CD4-positive, alpha-beta T cell (primary cell): ENCODE measurements around the gene ZDHHC20. TPM values are rescaled to one million over a fixed set of nuclear protein-coding genes. Genes with fewer than 3 reads are reported as not detected.

Experiments used
- ATAC-seq: fragments of 200-7000 bp; cut with Tn5 transposase; one replicate; pipeline ENCODE4 v1.10.0; 2022; ENCODE audit warnings: mild to moderate bottlenecking; ENCODE audit not compliant: poor library complexity
- CTCF ChIA-PET: fragments of 350-600 bp; sonication (Branson Sonifier 250); formaldehyde crosslinking; loops from one replicate; lab custom pipeline; 2021; ENCODE audit warnings: antibody characterized with exemption, inconsistent platforms; lab: Charles Lee
- POLR2A ChIA-PET: fragments of 350-600 bp; sonication (Branson Sonifier 250); formaldehyde crosslinking; loops from one replicate; lab custom pipeline; 2021; ENCODE audit warnings: antibody characterized with exemption, inconsistent platforms; lab: Charles Lee
- DNase-seq, 14 experiments: peaks; one replicate each; pipeline ENCODE4 v3.0.0-alpha.2; 2013 to 2020; ENCODE audit warnings: mixed read lengths in 2 of 14
- H3K27ac ChIP-seq, 2 donors: one replicate each; pipeline versions ENCODE4 v1.5.1 to v1.7.0; 2013; ENCODE audit warnings: low read length in 2 of 2, low read depth in 1 of 2, mild to moderate bottlenecking in 1 of 2
- H3K27me3 ChIP-seq, 2 experiments: 1 replicate in 1 of 2; 2 replicates in 1 of 2; pipeline versions ENCODE4 v1.6.1 to v1.7.0; 2013; ENCODE audit warnings: low read length in 2 of 2, control low read depth in 1 of 2, mild to moderate bottlenecking in 1 of 2, moderate library complexity in 1 of 2; ENCODE audit not compliant: insufficient read depth in 2 of 2, control insufficient read depth in 1 of 2
- H3K36me3 ChIP-seq: one replicate; pipeline ENCODE4 v1.6.1; 2013; ENCODE audit warnings: low read length, control low read depth; ENCODE audit not compliant: insufficient read depth
- H3K4me1 ChIP-seq: one replicate; pipeline ENCODE4 v1.6.1; 2013; ENCODE audit warnings: low read length, control low read depth; ENCODE audit not compliant: insufficient read depth
- H3K4me3 ChIP-seq: one replicate; pipeline ENCODE4 v1.5.1; 2013; ENCODE audit warnings: mild to moderate bottlenecking, low read length, moderate library complexity
- H3K9me3 ChIP-seq, 2 experiments: 1 replicate in 1 of 2; 2 replicates in 1 of 2; pipeline versions ENCODE4 v1.6.1 to v1.7.0; 2013; ENCODE audit warnings: low read length in 2 of 2, mild to moderate bottlenecking in 2 of 2, control low read depth in 1 of 2, moderate library complexity in 1 of 2; ENCODE audit not compliant: control insufficient read depth in 1 of 2, insufficient read depth in 1 of 2
- H3K27ac Mint-ChIP-seq: one replicate; pipeline ENCODE4 v1.8.0; 2020; ENCODE audit warnings: mixed read lengths
- H3K27me3 Mint-ChIP-seq: one replicate; pipeline ENCODE4 v1.8.0; 2021; ENCODE audit warnings: mixed read lengths
- H3K36me3 Mint-ChIP-seq: one replicate; pipeline ENCODE4 v1.8.0; 2021; ENCODE audit warnings: low read depth, mixed read lengths
- H3K4me1 Mint-ChIP-seq: one replicate; pipeline ENCODE4 v1.8.0; 2021; ENCODE audit warnings: low read depth, mixed read lengths
- H3K4me3 Mint-ChIP-seq: one replicate; pipeline ENCODE4 v1.8.0; 2020; ENCODE audit warnings: mild to moderate bottlenecking, mixed read lengths
- H3K9me3 Mint-ChIP-seq: one replicate; pipeline ENCODE4 v1.8.0; 2020; ENCODE audit warnings: mixed read lengths
- CTCF ChIP-seq: fragments of 200-600 bp; IDR thresholded peaks from one replicate; pipeline ENCODE4 v1.8.0; 2022; ENCODE audit warnings: antibody characterized with exemption, mild to moderate bottlenecking
- intact Hi-C, 2 experiments: fragments of 100-400 bp; cut with DNase I in 1 of 2; cut with micrococcal nuclease in 1 of 2; formaldehyde crosslinking; loops; one replicate each; pipeline versions ENCODE4 v1.15.1 to v1.9.0; 2023 to 2025; cut with DNase I, micrococcal nuclease
- total RNA-seq, 174 experiments: library from RNA in 2 of 174; stranded (reverse) in 2 of 174; gene quantifications; one replicate each; pipeline ENCODE4 v1.2.3 and lab custom pipeline; 2021 to 2026

Gene ZDHHC20
- total RNA-seq, 2 experiments from 2014 or later, result 62.8 to 65.1 TPM

- Histone ChIP-seq H3K27me3 (no peaks in the 10 kb centered on the region), H3K4me3 (no peak overlapping the region), H3K36me3 (no peaks in the 10 kb centered on the region), H3K4me1 (peaks cover 6% of the 10 kb centered on the region), H3K9me3 (peaks cover 0 to 4% of the 10 kb centered on the region in 2 experiments), H3K27ac (no peak overlapping the region)
- Mint-ChIP-seq H3K27ac (no peak overlapping the region), H3K9me3 (no peaks in the 10 kb centered on the region), H3K4me1 (peaks cover 17% of the 10 kb centered on the region), H3K27me3 (peaks cover 10% of the 10 kb centered on the region), H3K4me3 (peak overlapping the region; percentile 37), H3K36me3 (no peaks in the 10 kb centered on the region)
- intact Hi-C loops, result loop anchor here (1.0 to 5.0 kb wide), 8 partner anchors 87 to 982 kb away; partner anchors contain the start of genes MRPL57 (in 1 of the 2) and SKA3 (in 1 of the 2)
- ATAC-seq, result peak; percentile 73
- DNase-seq, result peak in 10 of 14 experiments; percentile 8 to 85 (median 34)
- CTCF ChIA-PET, result no interaction called here
- peak; percentile 70 for TF ChIP-seq CTCF
- POLR2A ChIA-PET, result interaction anchor here (1.0 kb wide), 1 partner anchor 182 kb away, joined by 3 read pairs; no protein-coding TSS in a partner anchor
These were observed 20.0 kb upstream of the ZDHHC20 start for GRCh38 chr13:21478881-21479808.

- Histone ChIP-seq H3K27me3 (no peaks in the 10 kb centered on the region), H3K27ac (no peak overlapping the region), H3K4me3 (peak overlapping the region; percentile 37), H3K4me1 (peaks cover 6% of the 10 kb centered on the region), H3K36me3 (no peaks in the 10 kb centered on the region), H3K9me3 (no peaks in the 10 kb centered on the region)
- intact Hi-C loops, result loop anchor here (2.0 to 5.0 kb wide), 5 partner anchors 85 to 980 kb away; partner anchors contain the start of genes MRPL57 (in 2 of the 2) and SKA3 (in 2 of the 2)
- ATAC-seq (peak; percentile 80), DNase-seq (peak; percentile 64 to 89 (median 72))
- H3K27ac Mint-ChIP-seq, result no peak overlapping the region
- H3K4me3 Mint-ChIP-seq, result peak overlapping the region; percentile 78
- H3K4me1 Mint-ChIP-seq, result peaks cover 17% of the 10 kb centered on the region
- peaks cover 10% of the 10 kb centered on the region for H3K27me3 Mint-ChIP-seq
- no peaks in the 10 kb centered on the region for H3K9me3 Mint-ChIP-seq
- ChIA-PET CTCF (interaction anchor here (0.6 to 2.8 kb wide), 18 partner anchors 9 to 368 kb away, joined by 3 to 16 read pairs (median 4); partner anchors contain the start of genes MRPL57, SKA3 and ZDHHC20), POLR2A (interaction anchor here (0.6 to 1.7 kb wide), 4 partner anchors 18 to 991 kb away, joined by 3 to 6 read pairs (median 4); partner anchors contain the start of gene ZDHHC20)
- peak; percentile 97 for TF ChIP-seq CTCF
- no peaks in the 10 kb centered on the region for H3K36me3 Mint-ChIP-seq
These were observed 17.9 kb upstream of the ZDHHC20 start for GRCh38 chr13:21476893-21477472.

GRCh38 chr13:21475115-21475514 is 16.0 kb upstream of the ZDHHC20 start:
- no peaks in the 10 kb centered on the region for H3K27me3 ChIP-seq
- H3K27ac Mint-ChIP-seq, result no peak overlapping the region
- H3K4me3 ChIP-seq, result no peak overlapping the region
- intact Hi-C loops, result loop anchor here (2.0 to 5.0 kb wide), 5 partner anchors 83 to 980 kb away; partner anchors contain the start of genes MRPL57 (in 1 of the 2) and SKA3 (in 1 of the 2)
- POLR2A ChIA-PET, result no interaction called here
- H3K27me3 Mint-ChIP-seq, result peaks cover 10% of the 10 kb centered on the region
- no peaks in the 10 kb centered on the region for H3K9me3 Mint-ChIP-seq
- H3K36me3 Mint-ChIP-seq, result no peaks in the 10 kb centered on the region
- ATAC-seq (no peak), DNase-seq (no peak)
- TF ChIP-seq CTCF, result no peak
- peaks cover 6% of the 10 kb centered on the region for H3K4me1 ChIP-seq
- no peak overlapping the region for H3K27ac ChIP-seq
- no peaks in the 10 kb centered on the region for H3K9me3 ChIP-seq
- H3K36me3 ChIP-seq, result no peaks in the 10 kb centered on the region
- no peak overlapping the region for H3K4me3 Mint-ChIP-seq
- H3K4me1 Mint-ChIP-seq, result peaks cover 17% of the 10 kb centered on the region
- CTCF ChIA-PET, result no interaction called here
